ENCODE results near the gene SIRPA. TPM values are rescaled to one million over a fixed set of nuclear protein-coding genes. Genes with fewer than 3 reads are reported as not detected.

Gene SIRPA
- total and polyA plus RNA-seq, 10 of the 15 experiments (the other 5 are each of a cell fraction or from before 2014, with no cell fraction given), result 1.7 to 13.2 (median 5.0) TPM

DNA sequence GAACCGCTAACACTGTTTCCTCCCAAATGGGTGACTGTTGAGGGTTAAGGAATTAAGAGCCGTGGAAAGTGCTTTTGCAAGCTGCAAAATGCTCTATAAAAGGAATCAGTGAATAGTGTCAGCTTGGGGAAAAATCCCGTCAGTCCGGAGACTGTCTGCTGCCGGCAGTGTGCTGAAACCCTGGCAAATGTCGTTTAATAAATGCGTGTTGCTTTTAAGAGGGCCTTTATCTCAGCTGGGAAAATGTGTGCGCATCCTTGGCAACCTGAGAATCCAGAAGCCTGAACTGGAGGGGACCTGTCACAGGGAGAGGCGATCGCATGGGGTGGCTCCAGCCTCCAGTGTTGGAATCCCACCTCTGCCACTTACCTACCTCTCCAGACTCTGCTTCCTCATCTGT lies 9.8 kb downstream of the SIRPA start (continued):
- TF ChIP-seq, protein P1, sequence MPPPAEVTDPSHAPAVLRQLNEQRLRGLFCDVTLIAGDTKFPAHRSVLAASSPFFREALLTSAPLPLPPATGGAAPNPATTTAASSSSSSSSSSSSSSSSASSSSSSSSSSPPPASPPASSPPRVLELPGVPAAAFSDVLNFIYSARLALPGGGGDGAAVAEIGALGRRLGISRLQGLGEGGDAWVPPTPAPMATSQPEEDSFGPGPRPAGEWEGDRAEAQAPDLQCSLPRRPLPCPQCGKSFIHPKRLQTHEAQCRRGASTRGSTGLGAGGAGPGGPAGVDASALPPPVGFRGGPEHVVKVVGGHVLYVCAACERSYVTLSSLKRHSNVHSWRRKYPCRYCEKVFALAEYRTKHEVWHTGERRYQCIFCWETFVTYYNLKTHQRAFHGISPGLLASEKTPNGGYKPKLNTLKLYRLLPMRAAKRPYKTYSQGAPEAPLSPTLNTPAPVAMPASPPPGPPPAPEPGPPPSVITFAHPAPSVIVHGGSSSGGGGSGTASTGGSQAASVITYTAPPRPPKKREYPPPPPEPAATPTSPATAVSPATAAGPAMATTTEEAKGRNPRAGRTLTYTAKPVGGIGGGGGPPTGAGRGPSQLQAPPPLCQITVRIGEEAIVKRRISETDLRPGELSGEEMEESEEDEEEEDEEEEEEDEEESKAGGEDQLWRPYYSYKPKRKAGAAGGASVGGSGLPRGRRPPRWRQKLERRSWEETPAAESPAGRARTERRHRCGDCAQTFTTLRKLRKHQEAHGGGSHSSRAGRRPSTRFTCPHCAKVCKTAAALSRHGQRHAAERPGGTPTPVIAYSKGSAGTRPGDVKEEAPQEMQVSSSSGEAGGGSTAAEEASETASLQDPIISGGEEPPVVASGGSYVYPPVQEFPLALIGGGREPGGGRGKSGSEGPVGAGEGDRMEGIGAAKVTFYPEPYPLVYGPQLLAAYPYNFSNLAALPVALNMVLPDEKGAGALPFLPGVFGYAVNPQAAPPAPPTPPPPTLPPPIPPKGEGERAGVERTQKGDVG (CRISPR knock-in tag; IDR thresholded peaks at IDR 0.05), result no peak
- TF ChIP-seq FOS (IDR thresholded peaks at IDR 0.05; ENCODE audit: borderline replicate concordance, extremely low read depth, insufficient read length), result no peak
- TF ChIP-seq, protein P2, sequence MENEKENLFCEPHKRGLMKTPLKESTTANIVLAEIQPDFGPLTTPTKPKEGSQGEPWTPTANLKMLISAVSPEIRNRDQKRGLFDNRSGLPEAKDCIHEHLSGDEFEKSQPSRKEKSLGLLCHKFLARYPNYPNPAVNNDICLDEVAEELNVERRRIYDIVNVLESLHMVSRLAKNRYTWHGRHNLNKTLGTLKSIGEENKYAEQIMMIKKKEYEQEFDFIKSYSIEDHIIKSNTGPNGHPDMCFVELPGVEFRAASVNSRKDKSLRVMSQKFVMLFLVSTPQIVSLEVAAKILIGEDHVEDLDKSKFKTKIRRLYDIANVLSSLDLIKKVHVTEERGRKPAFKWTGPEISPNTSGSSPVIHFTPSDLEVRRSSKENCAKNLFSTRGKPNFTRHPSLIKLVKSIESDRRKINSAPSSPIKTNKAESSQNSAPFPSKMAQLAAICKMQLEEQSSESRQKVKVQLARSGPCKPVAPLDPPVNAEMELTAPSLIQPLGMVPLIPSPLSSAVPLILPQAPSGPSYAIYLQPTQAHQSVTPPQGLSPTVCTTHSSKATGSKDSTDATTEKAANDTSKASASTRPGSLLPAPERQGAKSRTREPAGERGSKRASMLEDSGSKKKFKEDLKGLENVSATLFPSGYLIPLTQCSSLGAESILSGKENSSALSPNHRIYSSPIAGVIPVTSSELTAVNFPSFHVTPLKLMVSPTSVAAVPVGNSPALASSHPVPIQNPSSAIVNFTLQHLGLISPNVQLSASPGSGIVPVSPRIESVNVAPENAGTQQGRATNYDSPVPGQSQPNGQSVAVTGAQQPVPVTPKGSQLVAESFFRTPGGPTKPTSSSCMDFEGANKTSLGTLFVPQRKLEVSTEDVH (IDR thresholded peaks at IDR 0.05; ENCODE audit: low read depth, partially characterized antibody), result no peak
- TF ChIP-seq SMAD1 (IDR thresholded peaks at IDR 0.05; ENCODE audit: low read depth, partially characterized antibody), result no peak

DNA sequence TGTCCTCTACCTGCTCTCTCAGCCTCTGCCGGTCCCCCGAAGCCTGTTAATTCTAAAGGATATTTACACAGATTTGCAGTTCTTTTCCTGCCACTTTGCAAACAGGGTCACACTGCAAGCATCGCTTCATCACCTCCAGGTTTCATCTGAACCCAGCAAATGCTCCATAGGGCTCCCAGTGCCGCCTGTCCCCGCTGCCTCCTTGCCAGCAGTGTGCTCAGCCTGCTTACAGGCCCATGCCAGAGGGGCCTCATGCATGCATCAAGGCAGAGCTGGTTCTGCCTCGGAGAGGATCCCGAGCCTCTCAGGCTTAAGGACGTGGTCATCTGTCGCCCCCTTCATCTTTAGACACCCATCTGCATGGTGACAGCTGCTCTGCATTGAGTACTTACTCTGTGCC lies 10.5 kb downstream of the SIRPA start:
- RAD21 ChIA-PET (ENCODE audit: unreplicated experiment), result no interaction called here
- H3K79me2 ChIP-seq (ENCODE audit: control insufficient read depth, insufficient read depth, low read length), result no peaks in the 10 kb centered on the region
- no peak; the same call in 2 of the 3 replicates for ATAC-seq

More for the DNA sequence above, 10.5 kb downstream of the SIRPA start:
- H3K9me3 ChIP-seq (replicated peaks; ENCODE audit: control insufficient read depth, insufficient read depth, low read length), result no peaks in the 10 kb centered on the region
- H3K4me3 ChIP-seq, result no peak overlapping the region
- intact Hi-C loops (cut with micrococcal nuclease; ENCODE audit: unreplicated experiment), result loop anchor here (10.0 kb wide), 1 partner anchor 199 kb away; the partner anchor contains the start of gene STK35
- in situ Hi-C loops (cut with MboI), result no loop called here
- no peak overlapping the region for H3K9ac ChIP-seq (ENCODE audit: control insufficient read depth, insufficient read depth, low read length)
- H3K36me3 ChIP-seq (ENCODE audit: control insufficient read depth in 2 of 2, insufficient read depth in 2 of 2, low read length in 1 of 2), result no peaks in the 10 kb centered on the region; a peak in 1 of 4 replicates
- no peak for TF ChIP-seq RCOR1 (conservative IDR thresholded peaks at IDR 0.05; ENCODE audit: low read depth, low read length)
- no peak for TF ChIP-seq RELB (IDR thresholded peaks at IDR 0.05; ENCODE audit: low read depth)
- TF ChIP-seq, protein P3, sequence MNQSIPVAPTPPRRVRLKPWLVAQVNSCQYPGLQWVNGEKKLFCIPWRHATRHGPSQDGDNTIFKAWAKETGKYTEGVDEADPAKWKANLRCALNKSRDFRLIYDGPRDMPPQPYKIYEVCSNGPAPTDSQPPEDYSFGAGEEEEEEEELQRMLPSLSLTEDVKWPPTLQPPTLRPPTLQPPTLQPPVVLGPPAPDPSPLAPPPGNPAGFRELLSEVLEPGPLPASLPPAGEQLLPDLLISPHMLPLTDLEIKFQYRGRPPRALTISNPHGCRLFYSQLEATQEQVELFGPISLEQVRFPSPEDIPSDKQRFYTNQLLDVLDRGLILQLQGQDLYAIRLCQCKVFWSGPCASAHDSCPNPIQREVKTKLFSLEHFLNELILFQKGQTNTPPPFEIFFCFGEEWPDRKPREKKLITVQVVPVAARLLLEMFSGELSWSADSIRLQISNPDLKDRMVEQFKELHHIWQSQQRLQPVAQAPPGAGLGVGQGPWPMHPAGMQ (IDR thresholded peaks at IDR 0.05; ENCODE audit: borderline replicate concordance), result no peak
- TF ChIP-seq HDAC6 (IDR thresholded peaks at IDR 0.05; ENCODE audit: unreplicated experiment), result no peak
- TF ChIP-seq, protein P4, sequence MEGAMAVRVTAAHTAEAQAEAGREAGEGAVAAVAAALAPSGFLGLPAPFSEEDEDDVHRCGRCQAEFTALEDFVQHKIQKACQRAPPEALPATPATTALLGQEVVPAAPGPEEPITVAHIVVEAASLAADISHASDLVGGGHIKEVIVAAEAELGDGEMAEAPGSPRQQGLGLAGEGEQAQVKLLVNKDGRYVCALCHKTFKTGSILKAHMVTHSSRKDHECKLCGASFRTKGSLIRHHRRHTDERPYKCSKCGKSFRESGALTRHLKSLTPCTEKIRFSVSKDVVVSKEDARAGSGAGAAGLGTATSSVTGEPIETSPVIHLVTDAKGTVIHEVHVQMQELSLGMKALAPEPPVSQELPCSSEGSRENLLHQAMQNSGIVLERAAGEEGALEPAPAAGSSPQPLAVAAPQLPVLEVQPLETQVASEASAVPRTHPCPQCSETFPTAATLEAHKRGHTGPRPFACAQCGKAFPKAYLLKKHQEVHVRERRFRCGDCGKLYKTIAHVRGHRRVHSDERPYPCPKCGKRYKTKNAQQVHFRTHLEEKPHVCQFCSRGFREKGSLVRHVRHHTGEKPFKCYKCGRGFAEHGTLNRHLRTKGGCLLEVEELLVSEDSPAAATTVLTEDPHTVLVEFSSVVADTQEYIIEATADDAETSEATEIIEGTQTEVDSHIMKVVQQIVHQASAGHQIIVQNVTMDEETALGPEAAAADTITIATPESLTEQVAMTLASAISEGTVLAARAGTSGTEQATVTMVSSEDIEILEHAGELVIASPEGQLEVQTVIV (IDR thresholded peaks at IDR 0.05; ENCODE audit: borderline replicate concordance, partially characterized antibody), result no peak
- TF ChIP-seq CEBPB (IDR thresholded peaks at IDR 0.05; ENCODE audit: borderline replicate concordance in 1 of 2, low read depth in 2 of 2, low read length in 2 of 2), result no peak
- ChIA-PET SMC1A (ENCODE audit: uncharacterized antibody, unreplicated experiment) (no interaction called here), CTCF (no interaction called here), POLR2A (no interaction called here)
- no TSS peak for BruUV-seq (replicated peaks)
- no peak overlapping the region for H3K4me2 ChIP-seq (ENCODE audit: control insufficient read depth, insufficient read depth)
- DNase-seq (ENCODE audit: low read depth, low spot score) (no peak), FAIRE-seq (no peak)
- WGBS (ENCODE audit: insufficient coverage, insufficient replicate concordance, low lambda C conversion rate, missing lambda C conversion rate), result 60% methylated on average over 9 of the region's 9 CpGs
- no peaks in the 10 kb centered on the region for H4K20me1 ChIP-seq (ENCODE audit: control insufficient read depth, insufficient read depth)
- H2AFZ ChIP-seq (ENCODE audit: control insufficient read depth, low read depth, low read length), result no peak overlapping the region
- no peak overlapping the region for H3K27ac ChIP-seq (ENCODE audit: control insufficient read depth, insufficient read depth)
- H3K4me1 ChIP-seq (ENCODE audit: control insufficient read depth, insufficient read depth, low read length), result peaks cover 20% of the 10 kb centered on the region
- no peaks in the 10 kb centered on the region for H3K27me3 ChIP-seq (replicated peaks in 1 of 2; ENCODE audit: control insufficient read depth in 2 of 2, insufficient read depth in 2 of 2, low read length in 1 of 2)

All from GM12878 (cell line).